BJ (cell line): ENCODE data around the gene ALX4. TPM values are rescaled to one million over a fixed set of nuclear protein-coding genes. Genes with fewer than 3 reads are reported as not detected.

Experiments used
- CTCF ChIA-PET: fragments of 350-600 bp; formaldehyde crosslinking; extraction: SDS; loops from one replicate; lab custom pipeline; 2021; ENCODE audit warnings: antibody characterized with exemption, inconsistent platforms; lab: Yijun Ruan, JAX
- POLR2A ChIA-PET: fragments of 300-600 bp; sonication (Branson Sonifier 250); formaldehyde crosslinking; extraction: SDS; loops from one replicate; lab custom pipeline; 2021; ENCODE audit warnings: antibody characterized with exemption; lab: Charles Lee
- DNase-seq: peaks from one replicate; pipeline ENCODE4 v3.0.0-alpha.2; 2011; ENCODE audit warnings: low read depth
- H3K27me3 ChIP-seq: 2 replicates; pipeline ENCODE4 v1.6.0; 2011; ENCODE audit warnings: low read length; ENCODE audit not compliant: control insufficient read depth, insufficient read depth
- H3K36me3 ChIP-seq: 2 replicates; pipeline ENCODE4 v1.5.1; 2011; ENCODE audit warnings: low read length; ENCODE audit not compliant: control insufficient read depth, insufficient read depth
- H3K4me3 ChIP-seq: 2 replicates; pipeline ENCODE4 v1.5.1; 2011; ENCODE audit warnings: low read depth, mild to moderate bottlenecking, control low read depth, low read length
- polyA plus RNA-seq: library from polyadenylated mRNA; depleted of rRNA; stranded (reverse); fragments of >200 nt; gene quantifications from 2 replicates; pipeline ENCODE4 v1.2.3, GENCODE V29; 2011
- TF ChIP-seq, protein P1 (sequence below): IDR thresholded peaks from 2 replicates; pipeline ENCODE4 v1.5.1; 2011; ENCODE audit warnings: low read depth, mild to moderate bottlenecking, control low read depth, inconsistent platforms, low read length, moderate library complexity; ENCODE audit not compliant: insufficient read depth

Gene ALX4
- polyA plus RNA-seq, 1 experiment: 2.2 TPM

DNA sequence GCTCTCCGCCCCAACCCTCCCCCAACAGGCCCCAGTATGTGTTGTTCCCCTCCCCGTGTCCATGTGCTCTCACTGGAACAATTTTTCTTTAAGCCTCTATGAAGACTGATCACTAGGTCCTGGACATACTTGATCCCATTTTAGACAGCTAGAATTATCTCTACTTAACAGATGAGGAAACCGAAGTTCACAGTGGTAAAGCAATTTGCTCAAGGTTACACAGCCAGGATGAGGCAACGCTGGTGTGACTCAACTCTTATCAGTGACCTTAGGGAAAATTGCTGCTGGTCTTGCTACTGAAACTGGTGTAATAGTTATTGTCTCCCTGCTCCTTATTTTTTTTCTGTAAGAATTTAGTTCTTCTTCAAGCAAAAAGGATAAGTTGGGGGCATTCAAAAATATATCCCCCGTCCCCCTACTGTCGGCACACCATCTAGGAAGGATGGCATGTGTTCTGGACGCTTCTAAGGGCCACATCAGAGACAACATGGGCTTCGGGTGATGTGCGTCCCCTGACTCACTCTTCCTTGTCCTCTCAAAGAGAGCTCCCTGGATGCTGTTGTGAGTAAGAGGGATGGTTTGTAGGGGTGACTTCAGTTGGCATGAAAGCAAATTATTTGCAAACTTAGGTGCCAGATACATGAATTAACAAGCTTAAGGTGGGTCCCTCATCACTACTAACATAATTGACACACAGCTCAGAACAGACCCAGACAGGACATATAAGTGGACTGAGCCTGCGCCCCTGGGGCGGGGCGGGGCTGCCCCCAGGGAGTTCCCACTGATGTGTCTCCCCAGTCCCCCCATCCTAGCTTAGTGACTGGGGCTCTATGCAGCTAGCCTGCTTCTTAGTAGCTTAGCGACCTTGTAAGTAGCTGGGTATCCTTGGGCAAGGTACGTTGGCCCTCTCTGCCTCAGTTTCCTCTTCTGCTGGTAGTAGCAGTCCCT, 23.6 kb upstream of the ALX4 start:
- POLR2A ChIA-PET: no interaction called here
- CTCF ChIA-PET: interaction anchor here (1.5 kb wide), 1 partner anchor 48 kb away, joined by 4 read pairs; no protein-coding TSS in a partner anchor
- TF ChIP-seq, protein P1, sequence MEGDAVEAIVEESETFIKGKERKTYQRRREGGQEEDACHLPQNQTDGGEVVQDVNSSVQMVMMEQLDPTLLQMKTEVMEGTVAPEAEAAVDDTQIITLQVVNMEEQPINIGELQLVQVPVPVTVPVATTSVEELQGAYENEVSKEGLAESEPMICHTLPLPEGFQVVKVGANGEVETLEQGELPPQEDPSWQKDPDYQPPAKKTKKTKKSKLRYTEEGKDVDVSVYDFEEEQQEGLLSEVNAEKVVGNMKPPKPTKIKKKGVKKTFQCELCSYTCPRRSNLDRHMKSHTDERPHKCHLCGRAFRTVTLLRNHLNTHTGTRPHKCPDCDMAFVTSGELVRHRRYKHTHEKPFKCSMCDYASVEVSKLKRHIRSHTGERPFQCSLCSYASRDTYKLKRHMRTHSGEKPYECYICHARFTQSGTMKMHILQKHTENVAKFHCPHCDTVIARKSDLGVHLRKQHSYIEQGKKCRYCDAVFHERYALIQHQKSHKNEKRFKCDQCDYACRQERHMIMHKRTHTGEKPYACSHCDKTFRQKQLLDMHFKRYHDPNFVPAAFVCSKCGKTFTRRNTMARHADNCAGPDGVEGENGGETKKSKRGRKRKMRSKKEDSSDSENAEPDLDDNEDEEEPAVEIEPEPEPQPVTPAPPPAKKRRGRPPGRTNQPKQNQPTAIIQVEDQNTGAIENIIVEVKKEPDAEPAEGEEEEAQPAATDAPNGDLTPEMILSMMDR: no peak
- Histone ChIP-seq H3K4me3 (no peak overlapping the region), H3K36me3 (no peaks in the 10 kb centered on the region), H3K27me3 (peaks cover 8% of the 10 kb centered on the region)
- no peak for DNase-seq

DNA sequence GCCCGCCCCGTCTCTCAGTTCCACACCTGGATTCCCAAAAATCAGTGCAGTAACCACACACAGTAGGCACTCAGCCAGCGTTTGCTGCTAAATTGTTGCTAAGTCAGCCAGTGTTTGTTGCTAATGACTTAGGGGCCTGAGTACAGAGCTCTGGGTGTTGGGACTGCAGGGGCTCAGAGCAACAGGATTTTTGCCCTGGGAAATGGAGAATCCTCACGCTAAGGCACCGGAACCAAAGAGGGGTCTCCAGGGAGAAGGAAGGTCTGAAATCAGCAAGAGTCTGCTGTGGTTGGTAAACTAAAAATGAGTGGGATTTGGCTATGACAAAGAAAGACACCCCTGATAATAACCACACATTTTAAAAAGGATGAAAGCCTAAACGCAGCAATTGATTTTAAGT, 22.7 kb upstream of the ALX4 start:
- TF ChIP-seq, protein P1: no peak
- H3K27me3 ChIP-seq: peaks cover 6% of the 10 kb centered on the region
- ChIA-PET CTCF (no interaction called here), POLR2A (no interaction called here)
- H3K36me3 ChIP-seq: no peaks in the 10 kb centered on the region
- no peak overlapping the region for H3K4me3 ChIP-seq
- DNase-seq: no peak

- TF ChIP-seq, protein P1: no peak
- POLR2A ChIA-PET: no interaction called here
- no peak overlapping the region for H3K4me3 ChIP-seq
- H3K36me3 ChIP-seq: no peaks in the 10 kb centered on the region
- H3K27me3 ChIP-seq: peaks cover 11% of the 10 kb centered on the region
- CTCF ChIA-PET: interaction anchor here (1.1 to 3.1 kb wide), 3 partner anchors 44 to 198 kb away, joined by 3 to 13 read pairs (median 4); no protein-coding TSS in a partner anchor
- no peak for DNase-seq
Measured at GRCh38 chr11:44329472-44330230, 19.7 kb upstream of the ALX4 start.

- Histone ChIP-seq H3K27me3 (peaks cover 18% of the 10 kb centered on the region), H3K36me3 (no peaks in the 10 kb centered on the region), H3K4me3 (no peak overlapping the region)
- DNase-seq: no peak
- ChIA-PET POLR2A (no interaction called here), CTCF (no interaction called here)
- TF ChIP-seq, protein P1: no peak
Measured at GRCh38 chr11:44328138-44328660, 18.3 kb upstream of the ALX4 start.

DNA sequence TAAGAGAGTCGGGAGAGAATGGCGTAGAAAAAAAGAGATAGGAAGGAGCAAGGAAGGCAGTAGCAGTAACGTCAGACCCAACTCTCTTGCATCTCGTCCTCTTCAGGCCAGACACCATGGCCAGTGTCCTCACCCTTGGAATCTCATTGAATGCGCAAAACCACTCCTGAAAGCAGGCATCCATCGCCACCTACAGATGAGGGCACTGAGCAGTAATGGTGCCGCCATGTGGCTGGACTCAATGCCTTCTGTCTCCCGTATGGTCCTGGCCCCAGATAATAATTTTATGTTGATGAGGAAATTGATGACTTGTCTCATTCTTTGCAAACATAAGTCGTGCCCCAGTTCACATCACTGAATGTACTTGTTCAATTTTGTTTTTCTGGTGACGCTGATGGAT, 17.8 kb upstream of the ALX4 start:
- ChIA-PET POLR2A (no interaction called here), CTCF (no interaction called here)
- Histone ChIP-seq H3K27me3 (peaks cover 18% of the 10 kb centered on the region), H3K36me3 (no peaks in the 10 kb centered on the region), H3K4me3 (no peak overlapping the region)
- TF ChIP-seq, protein P1: peak; percentile 9; the same call in 1 of the 2 replicates
- no peak for DNase-seq
